Sigmoid colon (tissue), 4 donors: ENCODE data around the gene COBLL1.

Source experiments
- EP300 ChIP-seq, 4 donors: sonication (generic); formaldehyde crosslinking; IDR thresholded peaks; one replicate each; pipeline ENCODE4 v1.6.1; 2017; ENCODE audit warnings: antibody characterized with exemption in 4 of 4
- POLR2A ChIP-seq, 2 donors: fragments of 450-650 bp; IDR thresholded peaks; one replicate each; pipeline ENCODE4 v1.6.1; 2016; ENCODE audit warnings: antibody characterized with exemption in 2 of 2, mild to moderate bottlenecking in 2 of 2, moderate library complexity in 2 of 2
- POLR2AphosphoS5 ChIP-seq, 4 donors: sonication (generic); formaldehyde crosslinking; IDR thresholded peaks; one replicate each; pipeline ENCODE4 v1.6.1; 2017; ENCODE audit warnings: antibody characterized with exemption in 4 of 4
- TF ChIP-seq, protein P1 (sequence below), 4 experiments: fragments of 450-650 bp in 3 of 4; fragments of 200-600 bp in 1 of 4; IDR thresholded peaks; one replicate each; pipeline ENCODE4 v1.5.1; 2016 to 2019; ENCODE audit warnings: antibody characterized with exemption in 4 of 4, mild to moderate bottlenecking in 3 of 4, moderate library complexity in 2 of 4

DNA sequence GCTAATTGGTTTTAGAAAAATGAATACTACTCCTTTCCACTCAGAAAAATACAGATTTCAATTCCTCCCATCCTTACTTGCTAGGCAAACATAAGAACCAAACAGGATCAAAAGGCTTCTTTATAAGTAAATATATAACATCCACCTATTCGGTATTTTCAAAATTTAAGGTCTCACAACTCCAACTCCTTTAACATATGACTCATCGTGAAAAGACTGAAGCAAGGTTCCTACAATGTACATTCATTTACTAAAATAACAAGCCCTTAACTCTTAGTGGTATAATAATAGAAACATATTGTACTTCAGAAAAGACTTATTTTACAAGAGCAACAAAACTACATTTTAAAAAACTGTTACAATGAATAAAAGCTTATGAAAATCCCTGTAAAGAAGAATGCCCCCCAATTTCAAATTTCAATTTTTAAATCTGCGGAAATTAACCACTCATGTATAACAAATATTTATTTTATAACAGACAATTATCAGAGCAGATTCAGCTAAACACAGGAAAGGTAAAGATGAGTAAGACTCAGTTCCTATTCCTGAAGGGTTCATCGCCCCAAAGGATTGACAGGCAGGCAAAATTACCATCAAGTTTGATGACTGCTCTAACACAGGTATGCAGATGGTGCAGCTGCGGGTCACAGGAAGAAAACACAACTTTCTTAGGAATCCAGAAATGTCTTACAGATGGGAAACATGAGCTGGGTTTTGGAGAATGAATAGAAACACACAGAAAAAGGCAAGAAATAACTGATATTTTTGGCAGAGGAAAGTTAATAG, 96.4 kb downstream of the COBLL1 start:
- TF ChIP-seq POLR2A (IDR thresholded peaks at IDR 0.05) (no peak), POLR2AphosphoS5 (IDR thresholded peaks at IDR 0.05) (no peak), EP300 (IDR thresholded peaks at IDR 0.05) (no peak)
- TF ChIP-seq, protein P1, sequence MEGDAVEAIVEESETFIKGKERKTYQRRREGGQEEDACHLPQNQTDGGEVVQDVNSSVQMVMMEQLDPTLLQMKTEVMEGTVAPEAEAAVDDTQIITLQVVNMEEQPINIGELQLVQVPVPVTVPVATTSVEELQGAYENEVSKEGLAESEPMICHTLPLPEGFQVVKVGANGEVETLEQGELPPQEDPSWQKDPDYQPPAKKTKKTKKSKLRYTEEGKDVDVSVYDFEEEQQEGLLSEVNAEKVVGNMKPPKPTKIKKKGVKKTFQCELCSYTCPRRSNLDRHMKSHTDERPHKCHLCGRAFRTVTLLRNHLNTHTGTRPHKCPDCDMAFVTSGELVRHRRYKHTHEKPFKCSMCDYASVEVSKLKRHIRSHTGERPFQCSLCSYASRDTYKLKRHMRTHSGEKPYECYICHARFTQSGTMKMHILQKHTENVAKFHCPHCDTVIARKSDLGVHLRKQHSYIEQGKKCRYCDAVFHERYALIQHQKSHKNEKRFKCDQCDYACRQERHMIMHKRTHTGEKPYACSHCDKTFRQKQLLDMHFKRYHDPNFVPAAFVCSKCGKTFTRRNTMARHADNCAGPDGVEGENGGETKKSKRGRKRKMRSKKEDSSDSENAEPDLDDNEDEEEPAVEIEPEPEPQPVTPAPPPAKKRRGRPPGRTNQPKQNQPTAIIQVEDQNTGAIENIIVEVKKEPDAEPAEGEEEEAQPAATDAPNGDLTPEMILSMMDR (IDR thresholded peaks at IDR 0.05), result no peak
